NCI-H146 treated with DMSO at 0.1 percent for 48 hours (cell line): ENCODE results near the gene SPOCD1.

Experiments used
- DNase-seq: peaks from one replicate; lab custom pipeline; 2025; ENCODE audit not compliant: unreplicated experiment; lab: John Stamatoyannopoulos, UW

Gene SPOCD1

DNA sequence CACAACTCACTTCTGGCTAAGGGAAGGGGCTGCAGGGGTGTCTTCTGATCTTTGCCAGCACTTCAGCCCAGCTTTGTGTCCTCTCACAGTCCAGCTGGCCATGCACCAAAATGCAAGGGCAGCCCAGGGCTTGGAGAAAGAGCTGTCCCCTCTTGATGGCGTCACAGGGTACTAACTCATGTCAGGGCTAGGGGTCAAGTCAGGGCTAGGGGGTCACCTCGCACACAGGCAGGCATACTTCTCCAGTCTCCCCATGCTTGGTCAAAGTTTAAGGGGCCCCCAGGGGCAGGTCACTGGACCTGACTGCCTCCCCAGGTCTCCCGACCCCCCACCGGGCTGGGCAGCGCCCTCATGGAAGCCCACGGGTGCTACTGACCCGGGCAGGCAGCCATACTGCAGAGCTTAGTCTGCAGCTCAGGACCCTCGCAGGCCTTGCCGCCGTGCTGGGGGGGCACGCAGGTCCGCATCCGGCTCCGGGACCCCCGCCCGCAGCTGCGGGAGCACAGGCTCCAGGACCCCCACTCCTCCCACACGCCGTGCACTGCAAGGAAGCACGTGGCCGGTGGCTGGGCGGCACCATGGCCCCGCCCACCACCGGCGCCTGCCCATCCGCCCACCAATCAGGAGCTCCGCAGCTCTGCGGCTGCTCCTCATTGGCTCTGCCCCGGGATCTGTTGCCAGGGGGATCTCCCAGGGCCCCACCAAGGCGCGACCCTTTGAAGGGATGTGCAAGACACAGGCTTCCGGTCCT is 73.2 kb downstream of the SPOCD1 start:
- DNase-seq: no peak
